ENCODE measurements around the gene FBXL22.

Gene FBXL22

DNA sequence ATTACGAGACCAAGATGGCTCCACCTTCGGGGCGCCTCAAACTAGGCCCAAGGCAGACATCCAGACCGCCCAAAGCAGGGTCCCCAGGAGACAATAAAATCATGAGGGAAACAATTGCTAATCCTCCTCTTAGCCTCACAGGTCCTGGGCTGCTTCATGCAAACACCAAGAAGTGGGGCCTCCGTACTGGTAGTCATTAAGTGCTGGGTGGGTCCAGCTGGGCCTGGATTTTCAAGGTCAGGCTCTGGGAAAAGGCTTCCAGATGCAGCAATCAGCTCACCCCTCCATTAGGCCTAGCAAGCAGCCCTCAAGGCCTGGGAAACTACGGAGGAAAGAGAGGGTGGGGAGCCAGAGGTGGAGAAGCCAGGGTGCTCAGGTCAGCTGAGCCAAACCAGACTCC lies 634 bp downstream of the FBXL22 start:
- DNase-seq (ENCODE audit: low spot score): no peak
- TF ChIP-seq CTCF (IDR thresholded peaks at IDR 0.05; ENCODE audit: borderline replicate concordance, control extremely low read depth, extremely low read depth, insufficient read depth, missing control alignments): no peak
- in situ Hi-C loops (cut with MboI; ENCODE audit: low sequenced_read_pairs, unreplicated experiment): no loop called here

- in situ Hi-C loops (cut with MboI; ENCODE audit: low sequenced_read_pairs, unreplicated experiment): no loop called here
- DNase-seq (ENCODE audit: low spot score): no peak
- no peak for TF ChIP-seq CTCF (IDR thresholded peaks at IDR 0.05; ENCODE audit: borderline replicate concordance, control extremely low read depth, extremely low read depth, insufficient read depth, missing control alignments)
Measured at GRCh38 chr15:63598473-63599400, 1.6 kb downstream of the FBXL22 start.

GRCh38 chr15:63599401-63600000 lies 2.3 kb downstream of the FBXL22 start:
- in situ Hi-C loops (cut with MboI; ENCODE audit: low sequenced_read_pairs, unreplicated experiment): no loop called here
- DNase-seq (ENCODE audit: low spot score): peak; percentile 57

GRCh38 chr15:63600001-63600615 lies 2.9 kb downstream of the FBXL22 start:
- in situ Hi-C loops (cut with MboI; ENCODE audit: low sequenced_read_pairs, unreplicated experiment): loop anchor here (5.0 to 25.0 kb wide), 3 partner anchors 133 to 313 kb away; partner anchors contain the start of gene APH1B
- no peak for DNase-seq (ENCODE audit: low spot score)

More at GRCh38 chr15:63599401-63600000, 2.3 kb downstream of the FBXL22 start:
- peak; percentile 68 for TF ChIP-seq CTCF (IDR thresholded peaks at IDR 0.05; ENCODE audit: borderline replicate concordance, control extremely low read depth, extremely low read depth, insufficient read depth, missing control alignments)

GRCh38 chr15:63600616-63601025 lies 3.4 kb downstream of the FBXL22 start:
- peak; percentile 41 for TF ChIP-seq CTCF (IDR thresholded peaks at IDR 0.05; ENCODE audit: borderline replicate concordance, control extremely low read depth, extremely low read depth, insufficient read depth, missing control alignments)

More at GRCh38 chr15:63600001-63600615, 2.9 kb downstream of the FBXL22 start:
- TF ChIP-seq CTCF (IDR thresholded peaks at IDR 0.05; ENCODE audit: borderline replicate concordance, control extremely low read depth, extremely low read depth, insufficient read depth, missing control alignments): no peak

DNA sequence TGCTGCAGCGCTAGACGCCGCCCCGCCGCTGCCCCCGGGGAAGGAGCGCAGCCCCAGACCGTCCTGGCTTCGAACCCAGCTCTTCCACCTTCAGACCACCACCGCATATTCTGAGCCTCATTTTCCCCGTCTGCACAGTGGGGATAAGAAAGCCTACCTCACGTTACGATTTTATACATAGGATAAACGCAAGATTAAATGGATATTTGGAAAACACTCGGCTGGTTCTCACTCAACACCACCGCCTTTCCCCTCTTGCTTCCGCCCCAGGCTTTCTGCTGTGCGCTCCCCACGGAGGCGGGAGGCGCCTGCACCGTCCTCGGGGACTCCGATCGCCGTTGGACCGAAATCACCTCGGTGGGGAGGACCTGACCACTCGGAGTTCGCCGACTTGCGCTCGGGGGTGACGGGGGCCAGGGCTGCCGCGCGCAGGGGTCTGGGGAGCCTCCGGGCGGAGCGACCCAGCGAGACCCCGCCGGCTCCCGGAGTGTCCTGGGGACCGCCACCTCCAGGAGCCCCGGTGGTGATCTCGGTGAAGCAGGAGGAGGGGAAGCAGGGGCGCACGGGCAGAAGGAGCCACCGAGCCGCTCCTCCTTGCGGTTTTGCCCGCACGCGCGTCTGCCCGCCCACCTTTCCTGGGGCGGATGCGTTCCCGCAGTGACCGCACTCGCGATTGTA lies 4.0 kb downstream of the FBXL22 start:
- DNase-seq (ENCODE audit: low spot score): peak; percentile 60
- in situ Hi-C loops (cut with MboI; ENCODE audit: low sequenced_read_pairs, unreplicated experiment): loop anchor here (5.0 to 25.0 kb wide), 3 partner anchors 134 to 314 kb away; partner anchors contain the start of gene APH1B
- no peak for TF ChIP-seq CTCF (IDR thresholded peaks at IDR 0.05; ENCODE audit: borderline replicate concordance, control extremely low read depth, extremely low read depth, insufficient read depth, missing control alignments)

More at GRCh38 chr15:63600616-63601025, 3.4 kb downstream of the FBXL22 start:
- DNase-seq (ENCODE audit: low spot score): peak; percentile 92
- in situ Hi-C loops (cut with MboI; ENCODE audit: low sequenced_read_pairs, unreplicated experiment): loop anchor here (5.0 to 25.0 kb wide), 3 partner anchors 133 to 313 kb away; partner anchors contain the start of gene APH1B
